HG02610 (cell line): Measurements from ENCODE around the gene MED10.

Source experiments
- ATAC-seq: cut with Tn5 transposase; IDR thresholded peaks from one replicate; pipeline ENCODE4 v1.9.1; 2021; ENCODE audit warnings: mild to moderate bottlenecking, moderate library complexity; ENCODE audit not compliant: unreplicated experiment

MED10 gene

DNA sequence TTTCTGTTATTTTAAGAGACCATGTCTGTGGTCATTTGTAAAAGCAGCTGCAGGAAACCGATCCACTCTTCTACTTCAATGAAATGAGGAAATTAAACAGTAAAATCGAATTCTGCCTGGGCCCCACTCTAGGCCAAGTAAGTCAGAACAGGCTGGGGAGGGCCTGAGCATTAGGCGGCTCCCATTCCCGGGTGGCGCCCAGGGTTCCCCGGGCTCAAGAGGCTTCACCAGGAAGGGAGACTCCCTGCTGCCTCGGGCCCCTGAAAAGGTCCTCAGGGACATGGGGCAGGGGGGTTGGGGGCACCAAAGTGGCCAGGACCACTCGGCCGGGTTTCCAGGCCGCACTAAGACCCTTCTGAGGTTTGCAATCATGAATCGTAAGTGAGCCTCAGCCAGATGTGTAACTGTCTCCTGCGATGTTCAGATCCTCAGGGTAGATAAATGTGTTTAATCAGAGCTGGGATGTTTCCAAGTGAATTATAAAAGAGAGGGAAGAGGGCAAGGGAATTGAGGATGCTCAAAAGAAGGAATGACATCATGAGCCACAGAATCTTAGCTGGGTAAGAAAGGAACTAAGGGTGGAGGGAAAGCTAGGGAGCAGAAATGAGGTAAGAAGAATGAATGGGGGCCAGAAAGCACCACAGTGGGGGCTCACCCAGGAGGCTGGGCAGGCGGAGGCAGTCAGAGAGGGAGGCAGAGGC lies 24.6 kb downstream of the MED10 start:
- ATAC-seq: no peak

GRCh38 chr5:6350277-6351090 lies 27.9 kb downstream of the MED10 start:
- ATAC-seq: no peak

- no peak for ATAC-seq
Observed at GRCh38 chr5:6349387-6349786, 29.0 kb downstream of the MED10 start.

GRCh38 chr5:6348476-6349000 lies 29.8 kb downstream of the MED10 start:
- no peak for ATAC-seq

DNA sequence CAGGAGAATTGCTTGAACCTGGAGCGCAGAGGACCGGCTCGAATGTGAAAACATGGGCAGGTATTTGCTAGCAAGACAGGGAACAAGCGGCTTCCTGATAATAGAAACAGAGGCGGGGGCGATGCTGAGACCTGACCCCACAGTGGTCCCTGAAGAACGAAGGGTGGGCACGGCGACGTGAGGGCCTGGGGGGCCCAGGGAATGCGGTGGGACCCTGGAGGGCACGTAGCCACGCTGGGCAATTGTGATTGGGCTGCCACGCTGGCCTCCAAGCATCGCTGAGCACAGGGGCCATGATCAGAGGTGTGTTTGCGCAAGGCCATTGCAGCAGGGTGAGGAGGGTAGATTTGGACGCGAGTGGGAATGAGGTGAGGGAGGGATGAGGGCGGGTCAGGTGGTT lies 30.7 kb downstream of the MED10 start:
- no peak for ATAC-seq

GRCh38 chr5:6347165-6347564 lies 31.2 kb downstream of the MED10 start:
- ATAC-seq: no peak

GRCh38 chr5:6344593-6344989 lies 33.8 kb downstream of the MED10 start:
- ATAC-seq: no peak

DNA sequence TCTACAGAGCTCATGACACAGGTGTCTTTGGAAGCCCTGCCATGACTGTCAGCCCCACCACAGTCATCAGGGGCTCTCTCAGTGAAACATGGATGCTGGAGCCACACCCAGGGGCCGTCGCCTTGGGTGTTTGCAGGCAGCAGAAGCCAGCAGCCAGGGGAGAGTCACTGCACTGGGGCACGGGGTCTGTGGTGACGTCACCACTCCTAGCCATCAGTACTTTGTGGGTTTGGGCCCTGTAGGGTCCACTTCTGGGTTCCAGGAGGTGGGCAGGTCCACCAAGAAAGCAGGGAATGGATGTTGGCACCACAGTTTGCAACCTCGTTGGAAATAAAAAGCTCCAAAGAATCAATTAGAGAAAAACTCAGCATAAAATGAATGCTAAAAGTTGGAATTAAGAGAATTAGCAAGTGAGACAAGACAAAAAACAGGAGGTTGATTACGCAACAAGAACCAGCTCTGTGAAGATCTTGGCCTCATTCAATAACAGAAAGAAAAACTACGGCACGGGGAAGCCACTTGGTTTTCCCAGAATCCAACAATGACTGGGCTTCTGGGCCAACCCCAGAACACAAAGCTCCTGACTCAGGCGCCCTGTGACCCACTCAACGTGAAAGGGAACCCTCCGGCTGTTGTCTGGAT lies 34.3 kb downstream of the MED10 start:
- no peak for ATAC-seq

GRCh38 chr5:6342689-6343315 lies 35.5 kb downstream of the MED10 start:
- ATAC-seq: no peak

DNA sequence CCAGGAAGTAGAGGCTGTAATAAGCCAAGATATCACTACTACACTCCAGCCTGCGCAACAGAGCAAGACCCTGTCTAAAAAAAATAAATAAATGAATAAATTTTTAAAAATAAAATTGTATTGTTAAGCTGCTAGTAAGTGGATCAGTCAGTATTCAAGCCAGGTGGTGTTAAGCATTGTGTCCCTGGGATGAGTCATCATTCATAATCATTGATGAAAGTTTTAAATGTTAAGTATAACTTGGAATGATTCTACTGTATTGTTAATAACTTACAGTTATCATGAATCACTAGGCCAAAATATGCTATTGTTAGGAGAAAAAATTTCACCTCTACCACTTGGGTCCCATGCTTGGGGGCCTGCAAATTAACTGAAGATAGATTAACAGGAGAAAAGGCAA lies 38.2 kb downstream of the MED10 start:
- ATAC-seq: no peak

DNA sequence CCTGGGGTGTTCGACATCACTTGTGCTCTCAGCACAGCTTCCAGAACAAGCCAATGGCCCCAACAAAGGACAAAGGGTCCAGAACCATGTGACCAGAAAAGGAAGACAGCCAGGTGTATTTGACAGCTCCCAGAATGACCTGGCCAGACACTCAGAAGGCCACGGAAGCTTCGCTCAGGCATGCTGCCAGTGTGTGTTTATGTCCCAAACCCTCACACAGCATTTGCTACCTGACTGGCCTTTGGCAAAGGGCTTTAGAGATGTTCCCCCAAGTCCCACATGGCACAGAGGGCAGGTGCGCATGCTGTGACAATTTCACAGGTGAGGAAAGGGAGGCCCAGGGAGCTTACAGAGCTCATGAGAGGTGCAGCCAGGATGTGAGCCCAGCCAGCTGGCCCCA lies 39.5 kb downstream of the MED10 start:
- no peak for ATAC-seq

DNA sequence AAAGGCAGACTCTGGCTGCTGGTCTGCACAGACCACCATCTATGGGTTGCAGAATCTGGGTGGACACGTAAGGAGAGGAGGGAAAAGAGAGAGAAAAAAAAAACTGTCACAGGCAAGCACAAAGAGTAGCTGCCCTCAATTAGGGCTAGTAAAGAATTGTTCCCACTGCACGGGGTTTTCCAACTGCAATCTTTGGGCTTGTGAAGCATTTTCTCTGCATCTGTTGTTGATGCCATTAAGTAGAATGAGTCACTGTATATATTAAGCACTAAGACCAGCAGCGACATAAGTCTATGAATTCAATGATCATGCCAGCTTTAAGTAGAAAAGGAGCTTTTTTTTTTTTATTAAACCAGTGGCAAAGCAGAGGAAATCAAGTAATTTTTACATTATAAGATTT lies 40.2 kb downstream of the MED10 start:
- ATAC-seq: no peak

DNA sequence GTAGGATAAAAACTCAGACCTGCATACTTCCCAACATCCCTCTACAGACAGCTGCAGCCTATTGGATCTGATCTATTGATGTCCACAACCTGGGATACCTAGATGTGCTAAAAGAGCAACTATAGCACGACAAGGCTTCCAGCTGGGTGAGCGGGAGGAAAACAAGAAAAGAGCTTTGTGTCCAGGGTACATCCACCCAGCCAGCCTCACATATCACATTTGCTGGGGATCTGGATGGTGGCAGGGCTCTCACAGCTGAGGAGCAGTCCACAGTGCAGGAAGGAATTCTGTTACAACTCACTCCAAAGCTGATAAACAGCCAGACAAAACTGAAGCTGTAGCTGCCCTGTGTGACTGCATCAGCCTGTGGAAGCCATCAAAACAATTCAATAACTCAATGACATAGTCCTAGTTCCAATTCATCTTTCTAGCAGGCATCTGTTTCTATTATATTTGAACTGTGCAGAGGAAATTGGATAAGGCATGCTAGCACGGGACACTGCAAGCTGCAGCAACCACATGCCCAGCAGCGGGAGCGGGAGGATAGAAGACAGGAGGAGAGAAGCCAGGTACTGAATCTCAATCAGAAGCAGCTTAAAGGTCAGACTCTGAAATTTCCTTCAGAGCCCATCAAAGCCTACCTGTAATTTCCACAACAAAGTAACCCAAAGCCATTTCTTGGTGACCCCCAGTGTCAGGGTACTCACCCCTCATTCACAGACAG lies 45.0 kb downstream of the MED10 start:
- no peak for ATAC-seq

GRCh38 chr5:6328173-6328572 lies 50.2 kb downstream of the MED10 start:
- ATAC-seq: no peak

DNA sequence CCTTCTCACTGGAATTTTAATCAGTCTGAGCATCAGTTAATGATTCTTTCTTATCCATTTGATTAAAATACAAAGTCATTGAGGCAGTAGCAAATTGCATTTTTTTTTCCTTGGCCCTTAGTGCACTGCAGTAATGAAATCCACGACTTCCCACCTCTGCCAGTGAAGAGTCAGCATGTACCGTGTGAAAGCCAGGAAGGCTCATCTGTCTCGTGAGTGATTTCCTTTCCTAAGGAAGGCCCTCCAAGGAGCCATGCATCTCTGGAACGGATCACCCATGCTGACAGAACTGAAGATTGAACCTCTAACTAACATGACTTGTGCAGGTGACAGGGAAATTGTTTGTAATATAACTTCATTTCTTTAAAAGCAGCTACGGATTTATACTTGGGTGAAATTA lies 51.6 kb downstream of the MED10 start:
- ATAC-seq: no peak

GRCh38 chr5:6322163-6322713 lies 56.1 kb downstream of the MED10 start:
- no peak for ATAC-seq
